ENCODE measurements around the gene CXCL1.

CXCL1 gene

DNA sequence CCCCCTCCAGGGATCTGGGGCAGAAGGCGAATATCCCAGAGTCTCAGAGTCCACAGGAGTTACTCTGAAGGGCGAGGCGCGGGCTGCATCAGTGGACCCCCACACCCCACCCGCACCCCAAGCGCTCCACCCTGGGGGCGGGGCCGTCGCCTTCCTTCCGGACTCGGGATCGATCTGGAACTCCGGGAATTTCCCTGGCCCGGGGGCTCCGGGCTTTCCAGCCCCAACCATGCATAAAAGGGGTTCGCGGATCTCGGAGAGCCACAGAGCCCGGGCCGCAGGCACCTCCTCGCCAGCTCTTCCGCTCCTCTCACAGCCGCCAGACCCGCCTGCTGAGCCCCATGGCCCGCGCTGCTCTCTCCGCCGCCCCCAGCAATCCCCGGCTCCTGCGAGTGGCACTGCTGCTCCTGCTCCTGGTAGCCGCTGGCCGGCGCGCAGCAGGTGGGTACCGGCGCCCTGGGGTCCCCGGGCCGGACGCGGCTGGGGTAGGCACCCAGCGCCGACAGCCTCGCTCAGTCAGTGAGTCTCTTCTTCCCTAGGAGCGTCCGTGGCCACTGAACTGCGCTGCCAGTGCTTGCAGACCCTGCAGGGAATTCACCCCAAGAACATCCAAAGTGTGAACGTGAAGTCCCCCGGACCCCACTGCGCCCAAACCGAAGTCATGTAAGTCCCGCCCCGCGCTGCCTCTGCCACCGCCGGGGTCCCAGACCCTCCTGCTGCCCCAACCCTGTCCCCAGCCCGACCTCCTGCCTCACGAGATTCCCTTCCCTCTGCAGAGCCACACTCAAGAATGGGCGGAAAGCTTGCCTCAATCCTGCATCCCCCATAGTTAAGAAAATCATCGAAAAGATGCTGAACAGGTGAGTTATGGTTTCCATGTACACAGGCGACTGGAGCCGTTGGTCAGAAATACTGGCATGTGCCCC lies at the start of gene CXCL1:
CXCL1 (plus strand) TSS at position 264 of the 926 bp plus-strand sequence; CDS start at position 342, 78 bp downstream.
- DNase-seq: no peak

DNA sequence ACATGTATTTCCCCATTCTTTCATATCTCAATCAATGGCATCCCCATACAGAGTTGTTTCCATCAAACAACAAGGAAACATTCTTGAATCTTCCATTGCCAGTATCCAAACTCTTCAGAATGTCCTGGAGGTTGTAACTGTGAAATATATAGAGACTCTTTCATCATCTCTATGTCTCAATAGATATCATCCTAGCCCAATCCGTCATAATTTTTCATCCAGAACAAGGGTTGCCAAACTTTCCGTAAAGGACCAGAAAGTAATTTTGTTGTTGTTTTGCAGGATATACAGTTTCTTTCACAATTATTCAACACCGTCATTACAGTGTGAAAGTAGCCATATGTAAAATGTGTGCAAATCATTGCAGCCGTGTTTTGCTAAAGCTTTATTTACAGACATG lies 47.9 kb upstream of the CXCL1 start:
- DNase-seq: no peak

DNA sequence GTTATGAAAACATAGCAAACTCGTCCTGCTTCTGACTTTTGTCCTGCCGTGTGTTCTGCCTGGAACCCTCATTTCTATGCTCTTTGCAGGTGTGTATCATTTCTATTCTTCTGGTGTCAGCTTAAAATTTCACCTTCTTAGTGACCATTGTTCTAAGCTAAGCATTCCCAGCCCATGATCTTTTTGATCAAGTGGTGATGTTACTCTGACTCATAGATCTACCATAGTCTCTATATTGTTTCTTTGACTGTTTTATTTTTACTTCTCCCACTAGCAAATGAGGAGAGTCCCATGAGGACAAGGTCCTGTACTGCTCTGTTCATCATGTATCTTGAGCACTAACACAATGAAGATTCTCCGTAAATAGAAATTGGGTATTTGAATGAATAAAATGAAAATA lies 46.8 kb upstream of the CXCL1 start:
- DNase-seq: no peak

DNA sequence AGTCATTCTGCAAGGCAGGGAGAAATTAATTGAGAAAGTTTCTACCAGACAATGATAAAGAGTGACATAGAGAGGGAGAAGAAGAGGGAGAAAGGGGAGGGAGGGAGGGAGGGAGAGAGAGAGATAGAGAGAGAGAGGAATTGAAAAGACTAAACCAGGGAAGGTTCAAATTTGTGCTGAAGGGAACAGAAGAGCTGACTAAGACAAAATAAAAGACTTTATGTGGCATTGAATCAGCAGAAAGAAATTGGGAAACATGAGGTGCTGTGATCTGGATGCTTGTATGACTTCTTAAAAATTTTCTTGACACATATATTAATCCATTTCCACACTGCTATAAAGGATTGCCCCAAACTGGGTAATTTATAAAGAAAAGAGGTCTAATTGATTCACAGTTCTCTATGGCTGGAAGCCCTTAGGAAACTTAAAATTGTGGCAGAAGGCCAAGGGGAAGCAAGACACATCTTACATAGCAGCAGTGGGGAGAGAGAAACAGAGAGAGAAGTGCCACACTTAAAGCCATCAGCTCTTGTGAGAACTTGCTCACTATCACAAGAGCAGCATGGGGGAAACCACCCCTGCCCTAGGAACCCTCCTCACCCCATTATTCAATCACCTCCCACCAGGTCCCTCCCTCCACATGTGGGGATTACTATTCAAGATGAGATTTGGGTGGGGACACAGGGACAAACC lies 46.2 kb upstream of the CXCL1 start:
- DNase-seq: no peak

DNA sequence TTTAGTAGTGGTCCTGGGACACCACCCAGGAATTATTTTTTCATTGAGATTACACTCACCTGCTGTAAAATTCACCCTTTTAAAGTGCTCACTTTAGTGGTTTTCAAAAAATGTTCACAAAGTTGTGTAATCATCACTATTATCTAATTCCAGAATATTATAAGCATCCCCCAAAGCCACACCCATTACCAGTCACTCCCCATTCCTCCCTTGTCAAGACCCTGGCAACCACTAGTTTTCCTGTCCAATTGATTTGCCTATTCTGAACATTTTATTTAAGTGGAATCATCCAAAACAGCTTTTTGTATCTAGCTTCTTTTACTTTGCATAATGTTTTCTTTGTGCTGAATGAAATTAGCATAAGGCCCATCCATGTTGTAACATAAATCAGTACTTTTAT lies 45.4 kb upstream of the CXCL1 start:
- no peak for DNase-seq

DNA sequence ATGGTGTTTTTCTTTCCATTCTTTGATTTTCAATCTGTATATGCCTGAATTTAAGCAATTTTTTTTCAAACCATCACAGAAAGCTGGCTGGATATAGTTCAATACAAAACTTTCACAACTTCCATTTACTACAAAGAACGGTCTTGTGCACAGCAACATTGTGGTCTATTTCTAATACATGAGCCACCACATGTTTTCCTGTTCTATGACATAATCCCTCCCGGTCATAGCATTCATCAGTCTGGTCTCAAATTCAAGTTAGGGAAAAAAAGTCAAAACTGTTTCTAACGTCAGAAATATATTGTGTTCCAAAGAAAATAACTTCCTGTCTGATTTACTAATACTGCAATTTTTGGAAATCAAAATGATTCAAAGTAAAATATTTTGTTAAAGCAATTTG lies 40.2 kb upstream of the CXCL1 start:
- DNase-seq: no peak

DNA sequence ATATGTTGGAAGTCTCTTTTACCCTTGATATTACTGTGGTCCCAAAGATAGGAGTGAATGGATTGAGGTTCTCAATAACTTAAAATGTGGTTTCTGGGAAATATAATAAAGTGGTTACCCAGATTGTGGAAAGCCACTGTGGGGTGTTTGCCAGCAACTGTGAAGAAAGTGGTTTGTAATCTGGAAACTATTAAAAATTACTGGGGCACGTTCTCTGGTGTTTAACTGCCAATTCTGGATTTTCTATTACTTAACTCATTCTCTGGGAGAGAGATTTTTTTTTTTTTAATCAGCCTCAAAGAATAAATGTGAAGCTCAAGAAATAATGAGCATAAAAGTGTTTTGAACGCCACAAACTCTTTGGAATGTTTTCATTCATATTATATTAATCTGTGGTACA lies 37.6 kb upstream of the CXCL1 start:
- DNase-seq: no peak

DNA sequence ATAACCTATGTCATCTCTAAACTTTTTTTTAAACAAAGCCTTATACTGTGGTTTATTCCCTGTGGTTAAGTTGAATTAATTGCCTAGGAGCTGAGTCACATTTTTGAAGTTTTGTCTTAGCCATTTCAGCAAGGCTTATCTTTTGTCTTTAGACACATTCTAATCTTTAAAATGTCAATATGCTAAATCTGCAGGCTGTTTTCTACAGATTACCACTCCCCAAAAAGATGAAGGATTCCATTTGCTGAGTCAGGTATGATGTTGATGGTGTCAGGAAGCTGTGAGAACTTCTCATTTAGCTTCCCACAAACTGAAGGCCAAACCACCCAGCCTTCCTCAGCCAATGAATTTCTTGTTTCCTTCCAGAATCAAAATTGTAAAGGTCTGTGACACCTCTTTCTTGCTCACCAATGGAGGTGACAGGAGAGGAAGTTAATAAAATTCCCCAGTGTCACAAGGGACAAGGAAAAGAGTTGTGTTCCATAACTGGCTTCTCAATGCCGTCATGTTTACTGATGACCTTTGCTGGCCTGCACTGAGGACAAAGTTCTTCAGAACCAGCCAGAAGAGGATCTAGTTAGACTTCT lies 36.4 kb upstream of the CXCL1 start:
- DNase-seq: no peak

DNA sequence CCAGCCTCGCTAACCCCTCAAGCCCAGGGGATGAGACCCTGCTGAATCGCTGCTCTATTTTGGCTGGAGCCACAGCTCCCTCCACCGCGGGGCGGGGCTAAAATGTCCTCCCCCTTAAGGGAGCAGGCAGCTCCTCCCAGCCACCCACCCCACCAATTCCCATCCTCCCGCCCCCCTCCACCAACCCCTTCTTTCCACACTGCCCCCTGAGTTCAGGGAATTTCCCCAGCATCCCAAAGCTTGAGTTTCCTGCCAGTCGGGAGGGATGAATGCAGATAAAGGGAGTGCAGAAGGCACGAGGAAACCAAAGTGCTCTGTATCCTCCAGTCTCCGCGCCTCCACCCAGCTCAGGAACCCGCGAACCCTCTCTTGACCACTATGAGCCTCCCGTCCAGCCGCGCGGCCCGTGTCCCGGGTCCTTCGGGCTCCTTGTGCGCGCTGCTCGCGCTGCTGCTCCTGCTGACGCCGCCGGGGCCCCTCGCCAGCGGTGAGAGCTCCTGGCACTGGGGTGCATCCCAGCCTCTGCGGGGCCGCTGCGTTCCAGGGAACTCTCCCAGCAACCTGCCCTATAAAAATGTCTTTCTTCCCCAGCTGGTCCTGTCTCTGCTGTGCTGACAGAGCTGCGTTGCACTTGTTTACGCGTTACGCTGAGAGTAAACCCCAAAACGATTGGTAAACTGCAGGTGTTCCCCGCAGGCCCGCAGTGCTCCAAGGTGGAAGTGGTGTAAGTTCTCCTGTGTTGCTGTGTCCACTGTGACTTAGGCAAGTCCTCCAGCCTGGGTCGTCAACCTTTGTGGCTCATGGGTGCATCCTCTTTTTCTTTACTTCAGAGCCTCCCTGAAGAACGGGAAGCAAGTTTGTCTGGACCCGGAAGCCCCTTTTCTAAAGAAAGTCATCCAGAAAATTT lies 32.6 kb upstream of the CXCL1 start, which contains the start of gene CXCL6:
CXCL6 (plus strand) TSS at position 306 of the 907 bp plus-strand sequence; CDS start at position 379, 73 bp downstream.
- DNase-seq: no peak

DNA sequence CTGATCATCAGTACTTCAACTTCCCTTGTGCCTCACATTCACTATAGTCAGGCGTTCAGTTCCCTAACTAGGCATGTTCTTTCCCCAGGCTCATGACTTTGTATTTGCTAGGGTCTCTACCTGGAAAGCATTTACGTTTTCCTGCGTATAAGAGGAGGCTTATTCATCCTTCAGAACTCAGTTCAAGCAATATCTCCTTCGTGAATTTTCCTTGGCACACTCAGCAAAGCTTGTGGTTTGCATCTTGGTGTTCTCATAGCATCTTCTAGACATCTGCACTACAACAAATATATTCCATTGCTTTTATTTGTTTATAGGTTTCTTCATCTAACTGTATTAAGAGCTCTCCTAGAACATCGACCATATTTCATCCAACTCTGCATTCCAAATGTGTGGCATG lies 30.1 kb upstream of the CXCL1 start:
- DNase-seq: no peak

DNA sequence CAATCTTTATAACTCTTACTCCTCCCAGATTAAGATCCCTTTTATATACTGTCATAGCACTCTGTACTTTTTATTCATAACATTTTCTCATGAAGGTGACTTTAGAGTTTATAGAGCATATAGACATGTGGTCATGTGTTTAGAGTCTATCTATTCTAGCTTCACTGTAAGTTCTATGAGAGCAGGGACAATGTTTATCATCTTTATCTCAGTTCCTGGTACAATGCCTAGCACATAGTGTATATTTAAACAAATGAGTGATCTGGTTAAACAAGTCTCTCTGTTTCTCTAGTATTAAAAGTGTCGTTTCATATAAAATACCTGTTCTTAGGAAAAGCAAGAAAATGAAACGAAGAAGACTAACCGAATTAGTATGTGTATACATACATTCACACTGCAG lies 29.5 kb upstream of the CXCL1 start:
- no peak for DNase-seq

DNA sequence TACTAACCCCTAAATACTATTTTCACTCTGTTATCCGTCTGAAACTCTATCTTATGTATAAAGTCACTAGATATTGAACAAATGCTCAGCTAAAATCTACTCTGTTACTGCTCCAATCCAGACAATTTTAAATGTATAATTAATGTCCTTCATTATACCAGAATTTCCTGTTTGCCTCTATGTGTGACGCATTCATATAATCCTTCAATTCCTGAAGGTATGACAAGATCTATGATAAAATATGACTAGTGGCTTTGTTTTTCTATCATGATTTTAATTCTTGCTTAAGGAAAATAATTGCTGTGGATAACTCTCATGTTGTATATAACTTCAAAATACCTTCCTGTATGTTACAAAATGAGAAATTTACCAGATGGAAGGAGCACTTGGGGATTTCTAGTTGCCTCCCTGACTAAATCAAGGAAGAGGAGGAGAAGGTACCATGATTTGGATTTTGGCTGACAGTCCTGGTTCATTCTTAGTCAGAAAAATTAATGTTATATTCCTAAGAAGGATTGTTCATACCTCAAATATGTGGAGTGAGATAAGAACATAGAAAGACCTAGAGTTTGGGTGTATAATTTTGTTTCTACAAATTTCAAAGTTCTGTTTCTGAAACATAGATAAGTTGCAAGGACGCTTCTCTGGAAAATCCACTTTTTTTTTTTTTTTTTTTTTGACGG lies 27.8 kb upstream of the CXCL1 start:
- DNase-seq: no peak

DNA sequence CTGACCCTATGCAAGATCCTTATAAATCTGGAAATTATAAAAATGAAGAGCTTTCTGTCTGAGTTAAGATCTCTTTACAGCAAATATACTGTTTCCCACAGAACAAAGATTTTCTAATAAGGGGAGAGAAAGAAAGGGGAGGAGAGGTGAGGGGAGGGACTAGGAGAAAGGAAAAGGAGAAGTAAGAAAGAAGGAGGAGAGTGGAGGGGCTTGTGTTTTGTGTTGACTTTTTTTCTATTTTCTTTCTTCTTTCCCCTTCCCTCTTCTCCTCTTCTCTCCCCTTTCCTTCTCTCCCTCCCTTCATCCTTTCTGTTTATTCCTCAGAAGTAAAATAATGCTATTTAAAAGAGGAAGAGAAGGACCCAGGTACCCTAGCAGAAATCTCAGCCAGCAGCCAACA lies 26.5 kb upstream of the CXCL1 start:
- no peak for DNase-seq

DNA sequence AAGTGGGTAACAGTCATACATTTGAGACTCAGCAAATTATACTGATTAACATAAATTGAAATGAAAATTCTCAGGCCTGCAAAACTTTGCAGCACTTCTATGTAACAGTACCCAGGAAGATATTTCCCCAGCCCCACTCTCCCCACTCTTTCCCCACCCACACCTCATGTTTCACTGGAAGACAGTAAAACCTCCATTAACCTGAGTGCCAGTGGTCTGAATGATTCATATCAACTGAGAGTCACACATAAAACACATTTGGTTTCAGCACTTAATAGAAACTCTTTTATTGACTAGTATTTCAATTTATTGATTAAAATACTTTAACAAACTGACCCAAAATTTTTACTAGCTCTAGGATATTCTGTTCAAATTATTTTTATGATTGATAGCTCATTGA lies 25.8 kb upstream of the CXCL1 start:
- no peak for DNase-seq

DNA sequence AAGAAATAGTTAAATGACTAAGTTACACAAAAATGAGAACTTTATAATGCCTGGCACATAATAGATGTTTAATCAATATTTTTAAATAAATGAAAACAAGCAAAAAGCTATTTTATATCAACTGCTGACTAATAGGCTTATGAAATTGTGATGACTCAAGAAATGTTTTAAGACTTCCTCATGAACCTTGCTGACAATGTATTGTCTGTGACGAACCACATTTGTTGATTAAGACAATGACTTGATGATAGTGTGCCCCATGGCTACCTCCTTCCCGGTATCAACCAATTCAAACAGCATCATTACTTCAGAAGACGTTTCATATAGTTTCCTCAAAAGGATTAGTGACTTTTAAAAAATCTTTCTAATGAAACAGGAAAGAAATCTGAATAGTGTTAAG lies 24.8 kb upstream of the CXCL1 start:
- no peak for DNase-seq

DNA sequence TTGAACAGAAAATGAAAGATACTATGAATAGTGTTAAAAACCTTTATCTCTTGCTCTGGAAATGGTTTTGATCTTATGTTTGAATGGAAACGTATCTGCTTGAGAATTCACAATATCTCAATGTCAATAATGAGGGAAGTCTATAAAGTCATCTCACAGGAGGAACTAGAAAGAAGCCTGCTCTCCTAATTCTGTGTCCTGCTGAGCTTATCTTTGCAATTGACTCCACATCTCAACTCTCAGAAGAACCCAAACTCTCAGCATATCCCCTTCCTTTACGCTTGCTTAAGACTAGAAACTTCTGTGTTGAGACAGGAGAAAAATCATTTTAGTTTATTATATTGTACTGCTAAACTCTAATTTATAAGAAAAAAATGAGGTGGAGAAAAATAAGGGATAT lies 24.4 kb upstream of the CXCL1 start:
- DNase-seq: no peak

DNA sequence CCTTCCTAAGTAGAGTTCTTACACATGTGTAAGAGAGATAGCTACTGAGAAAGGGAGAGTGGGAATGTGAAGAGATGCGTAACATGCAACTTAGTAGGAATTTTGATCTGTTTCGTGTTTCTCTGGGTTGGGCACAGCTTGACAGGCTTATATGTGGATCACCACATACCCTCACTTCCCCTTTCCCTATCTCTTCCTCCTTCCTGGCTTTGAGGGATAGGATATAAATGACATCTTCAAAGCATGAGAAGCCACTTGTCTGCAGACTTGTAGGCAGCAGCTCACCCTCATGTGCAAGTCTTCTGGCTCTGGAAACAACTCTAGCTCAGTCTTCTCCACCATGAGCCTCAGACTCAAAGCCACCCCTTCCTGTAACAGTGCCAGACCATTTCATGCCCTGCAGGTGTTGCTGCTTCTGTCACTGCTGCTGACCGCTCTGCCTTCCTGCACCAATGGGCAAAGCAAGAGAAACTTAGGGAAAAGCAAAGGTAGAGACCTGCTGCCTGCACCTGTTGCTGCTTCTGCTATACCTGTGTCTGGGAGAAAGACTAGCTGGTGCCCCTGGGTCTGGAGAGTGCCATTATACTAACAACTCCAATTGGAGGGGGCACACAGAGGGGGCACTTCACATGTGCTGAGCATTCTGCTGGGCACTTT lies 21.5 kb upstream of the CXCL1 start:
- no peak for DNase-seq

DNA sequence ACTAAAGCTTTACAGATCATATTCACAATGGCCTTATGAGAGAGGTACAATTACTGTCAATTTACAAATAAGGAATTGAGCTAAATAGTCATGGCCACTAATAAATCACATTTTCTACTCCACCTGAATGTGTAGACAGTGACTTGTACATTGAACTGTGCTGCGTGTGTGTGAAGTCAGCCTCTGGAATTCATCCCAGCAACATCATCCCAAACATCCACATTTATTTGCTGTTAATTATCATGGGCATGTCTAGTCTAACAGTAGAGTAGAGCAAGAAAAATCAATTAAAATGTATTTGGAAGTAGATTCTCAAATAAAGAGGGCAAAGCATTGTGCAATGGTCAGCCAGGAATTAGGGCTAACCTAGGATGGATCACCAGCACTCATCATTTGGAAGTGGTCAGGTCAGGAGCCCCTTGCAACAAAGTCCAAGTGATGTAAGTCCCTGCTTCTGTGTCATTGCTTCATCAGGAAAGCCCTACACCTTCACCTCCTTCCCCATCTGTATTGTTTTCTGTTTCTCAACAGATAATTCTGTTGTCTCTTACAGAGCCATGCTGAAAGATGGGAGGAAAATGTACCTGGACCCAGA lies 20.9 kb upstream of the CXCL1 start:
- DNase-seq: no peak

DNA sequence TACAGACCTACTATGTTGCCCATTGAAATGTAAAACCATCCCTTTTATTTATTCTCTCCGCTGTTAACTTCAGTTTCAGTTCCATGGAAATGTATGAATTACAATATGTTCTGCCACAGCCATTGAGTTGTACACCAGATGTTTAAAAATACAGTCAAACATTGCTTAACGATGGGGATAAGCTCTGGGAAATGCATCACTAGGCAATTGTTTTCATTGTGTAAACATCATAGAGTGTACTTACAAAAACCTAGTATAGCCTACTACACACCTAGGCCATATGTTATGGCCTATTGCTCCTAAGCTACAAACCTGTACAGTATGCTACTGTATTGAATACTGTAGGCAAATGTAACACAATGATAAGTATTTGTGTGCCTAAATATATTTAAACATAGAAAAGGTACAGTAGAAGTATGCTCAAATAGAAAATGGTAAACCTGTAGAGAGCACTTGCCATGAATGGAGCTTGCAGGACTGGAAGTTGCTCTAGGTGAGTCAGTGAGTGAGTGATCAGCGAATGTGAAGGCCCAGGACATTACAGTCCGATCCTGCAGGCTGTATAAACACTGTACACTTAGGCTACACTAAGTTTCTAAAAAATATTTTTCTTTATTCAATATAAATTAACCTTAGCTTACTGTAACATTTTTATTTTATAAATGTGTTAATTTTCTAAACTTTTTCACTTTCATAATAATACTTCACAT lies 18.8 kb upstream of the CXCL1 start:
- DNase-seq: no peak

DNA sequence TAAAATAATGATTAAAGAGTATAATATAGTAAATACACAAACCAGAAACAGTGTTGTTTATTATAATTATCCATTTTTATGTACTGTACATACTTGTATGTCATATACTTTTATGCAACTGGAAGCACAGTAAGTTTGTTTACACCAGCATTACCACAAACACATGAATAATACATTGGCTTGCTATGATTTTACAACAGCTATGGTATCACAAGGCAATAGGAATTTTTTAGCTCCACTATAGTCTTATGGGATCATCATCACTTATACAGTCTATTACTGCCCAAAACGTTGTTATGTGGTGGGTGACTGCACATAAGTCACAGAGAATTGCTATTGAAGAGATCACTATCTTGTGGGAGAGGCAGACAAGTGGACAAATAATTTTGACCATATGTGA lies 17.9 kb upstream of the CXCL1 start:
- no peak for DNase-seq

DNA sequence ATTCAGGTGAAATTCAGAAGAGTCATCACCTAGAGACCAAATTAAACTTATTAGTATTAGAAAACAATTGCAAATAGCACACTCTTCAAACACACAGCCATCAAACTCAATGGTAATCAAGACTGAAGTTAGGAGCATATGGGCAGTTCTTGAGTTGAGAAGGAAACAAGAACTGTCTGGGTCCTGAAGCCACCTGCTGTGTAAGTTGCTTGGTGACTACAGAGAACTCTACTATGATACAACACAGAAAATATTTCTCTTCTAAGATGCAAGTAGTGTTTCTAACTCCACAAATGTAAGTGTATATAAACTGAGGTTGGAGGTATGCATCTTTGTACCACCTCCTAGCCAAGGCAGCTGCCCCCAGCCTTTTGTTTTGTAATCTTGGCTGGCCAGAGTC lies 16.4 kb upstream of the CXCL1 start:
- no peak for DNase-seq
